ENCODE measurements around the gene NPC1L1. TPM values are rescaled to one million over a fixed set of nuclear protein-coding genes. Genes with fewer than 3 reads are reported as not detected.

Gene NPC1L1
- total and polyA plus RNA-seq, 2 donors from 2014 or later = 0.88 to 2.4 TPM

GRCh38 chr7:44472843-44473242, 68.3 kb downstream of the NPC1L1 start:
- H3K27ac ChIP-seq (ENCODE audit: low read depth in 2 of 2, low read length in 2 of 2) = no peak overlapping the region
- H3K4me1 ChIP-seq (ENCODE audit: control insufficient read depth in 2 of 3, insufficient read depth in 2 of 3, low read depth in 1 of 3, low read length in 3 of 3) = peaks cover 0 to 33% (median 10%) of the 10 kb centered on the region in 3 donors

GRCh38 chr7:44471850-44472249, 69.3 kb downstream of the NPC1L1 start:
- DNase-seq (no peak), FAIRE-seq (no peak)
- H3K9ac ChIP-seq (ENCODE audit: low read length in 3 of 3) = no peak overlapping the region
- intact Hi-C loops (cut with DNase I) = loop anchor here (10.0 kb wide), 1 partner anchor 227 kb away; no protein-coding TSS in a partner anchor
- no peaks in the 10 kb centered on the region for H3K9me3 ChIP-seq (ENCODE audit: control insufficient read depth in 2 of 3, insufficient read depth in 1 of 3, low read length in 3 of 3)
- H3K27ac ChIP-seq (ENCODE audit: low read depth in 2 of 2, low read length in 2 of 2) = peak overlapping the region in 1 of 2 donors; percentile 20
- peaks cover 0 to 32% (median 10%) of the 10 kb centered on the region in 3 donors for H3K4me1 ChIP-seq (ENCODE audit: control insufficient read depth in 2 of 3, insufficient read depth in 2 of 3, low read depth in 1 of 3, low read length in 3 of 3)
- no peak overlapping the region for H3K4me3 ChIP-seq (ENCODE audit: low read length in 3 of 3)
- H3K27me3 ChIP-seq (ENCODE audit: control insufficient read depth, insufficient read depth, low read length) = no peaks in the 10 kb centered on the region
- no peak for TF ChIP-seq CTCF (IDR thresholded peaks at IDR 0.05; ENCODE audit: borderline replicate concordance, extremely low read depth, insufficient read depth)
- peaks cover 0 to 19% (median under 1%) of the 10 kb centered on the region in 3 donors for H3K36me3 ChIP-seq (ENCODE audit: control insufficient read depth in 2 of 3, insufficient read depth in 3 of 3, low read length in 3 of 3)

More at GRCh38 chr7:44472843-44473242, 68.3 kb downstream of the NPC1L1 start:
- no peak for TF ChIP-seq CTCF (IDR thresholded peaks at IDR 0.05; ENCODE audit: borderline replicate concordance, extremely low read depth, insufficient read depth)
- Histone ChIP-seq H3K36me3 (ENCODE audit: control insufficient read depth in 2 of 3, insufficient read depth in 3 of 3, low read length in 3 of 3) (peaks cover 0 to 17% (median 0%) of the 10 kb centered on the region in 3 donors), H3K4me3 (ENCODE audit: low read length in 3 of 3) (no peak overlapping the region), H3K9me3 (ENCODE audit: control insufficient read depth in 2 of 3, insufficient read depth in 1 of 3, low read length in 3 of 3) (no peaks in the 10 kb centered on the region), H3K9ac (ENCODE audit: low read length in 3 of 3) (no peak overlapping the region), H3K27me3 (ENCODE audit: control insufficient read depth, insufficient read depth, low read length) (no peaks in the 10 kb centered on the region)
- no peak for FAIRE-seq
- no peak for DNase-seq
- intact Hi-C loops (cut with DNase I) = loop anchor here (10.0 kb wide), 1 partner anchor 228 kb away; no protein-coding TSS in a partner anchor

GRCh38 chr7:44471436-44471835, 69.7 kb downstream of the NPC1L1 start:
- Histone ChIP-seq H3K4me3 (ENCODE audit: low read length in 3 of 3) (no peak overlapping the region), H3K36me3 (ENCODE audit: control insufficient read depth in 2 of 3, insufficient read depth in 3 of 3, low read length in 3 of 3) (peaks cover 0 to 19% (median 3%) of the 10 kb centered on the region in 3 donors), H3K4me1 (ENCODE audit: control insufficient read depth in 2 of 3, insufficient read depth in 2 of 3, low read depth in 1 of 3, low read length in 3 of 3) (peaks cover 0 to 31% (median 13%) of the 10 kb centered on the region in 3 donors), H3K9me3 (ENCODE audit: control insufficient read depth in 2 of 3, insufficient read depth in 1 of 3, low read length in 3 of 3) (no peaks in the 10 kb centered on the region), H3K27ac (ENCODE audit: low read depth in 2 of 2, low read length in 2 of 2) (peak overlapping the region in 1 of 2 donors; percentile 20), H3K9ac (ENCODE audit: low read length in 3 of 3) (no peak overlapping the region), H3K27me3 (ENCODE audit: control insufficient read depth, insufficient read depth, low read length) (no peaks in the 10 kb centered on the region)
- FAIRE-seq (no peak), DNase-seq (no peak)
- intact Hi-C loops (cut with DNase I) = loop anchor here (10.0 kb wide), 1 partner anchor 227 kb away; no protein-coding TSS in a partner anchor
- no peak for TF ChIP-seq CTCF (IDR thresholded peaks at IDR 0.05; ENCODE audit: borderline replicate concordance, extremely low read depth, insufficient read depth)
